MG63 (cell line): ENCODE measurements around the gene AGPAT2. TPM values are rescaled to one million over a fixed set of nuclear protein-coding genes. Genes with fewer than 3 reads are reported as not detected.

Source experiments
- DNase-seq: peaks from one replicate; pipeline ENCODE4 v3.0.0-alpha.2; 2020
- H3K27me3 ChIP-seq: fragments of 250-450 bp; sonication (Bioruptor Pico); 2 replicates; pipeline ENCODE4 v1.5.1; 2020; ENCODE audit warnings: mild to moderate bottlenecking, moderate library complexity
- H3K36me3 ChIP-seq: fragments of 250-450 bp; sonication (Bioruptor Pico); 2 replicates; pipeline ENCODE4 v1.5.1; 2020; ENCODE audit warnings: mild to moderate bottlenecking, moderate library complexity
- H3K4me3 ChIP-seq: fragments of 250-450 bp; sonication (Bioruptor Pico); 2 replicates; pipeline ENCODE4 v1.5.1; 2020; ENCODE audit warnings: mild to moderate bottlenecking, moderate library complexity
- H3K9me3 ChIP-seq: fragments of 250-450 bp; sonication (Bioruptor Pico); 2 replicates; pipeline ENCODE4 v1.5.1; 2020; ENCODE audit warnings: mild to moderate bottlenecking, moderate library complexity
- total RNA-seq: library from RNA; depleted of rRNA; stranded (reverse); fragments of >200 nt; shearing (Covaris generic); gene quantifications from 2 replicates; pipeline ENCODE4 v1.2.3, GENCODE V29; 2014; ENCODE audit warnings: low replicate concordance

The AGPAT2 gene
- total RNA-seq, 1 experiment from 2014 or later = 116 TPM

DNA sequence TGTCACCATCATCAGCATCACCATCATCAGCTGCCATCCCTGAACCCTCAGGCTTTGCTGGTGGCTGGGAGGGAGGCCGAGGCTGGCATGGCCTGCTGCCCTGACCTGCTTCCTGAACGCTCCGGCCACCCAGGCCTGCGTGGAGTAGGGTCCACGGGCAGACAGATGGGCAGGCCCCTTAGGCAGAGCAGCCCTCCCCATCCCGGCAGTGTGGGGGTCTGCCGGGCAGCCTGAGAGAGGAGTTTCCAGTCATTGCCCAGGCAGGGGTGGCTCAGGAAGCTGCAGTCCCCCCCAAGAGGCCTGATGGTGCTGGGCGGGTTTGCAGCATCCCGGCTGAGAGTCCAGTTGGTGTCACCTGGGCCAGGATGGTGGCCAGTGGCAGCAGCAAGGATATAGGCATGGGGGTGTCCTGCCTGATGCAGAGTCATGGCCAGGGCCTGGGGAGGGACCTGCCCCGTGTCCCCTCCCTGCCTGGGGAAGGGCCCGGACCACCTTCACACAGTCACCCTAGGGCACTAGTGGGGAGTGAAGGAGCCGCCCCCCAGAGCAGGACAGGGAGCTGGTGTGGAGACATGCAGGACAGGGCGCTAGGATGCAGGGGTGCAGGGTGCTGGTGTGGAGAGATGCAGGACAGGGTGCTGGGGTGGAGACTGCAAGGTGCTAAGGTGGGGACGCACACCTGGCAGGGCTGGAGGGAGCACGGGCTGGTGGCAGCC is 32.3 kb downstream of the AGPAT2 start:
- Histone ChIP-seq H3K27me3 (no peaks in the 10 kb centered on the region), H3K36me3 (no peaks in the 10 kb centered on the region), H3K4me3 (no peak overlapping the region), H3K9me3 (no peaks in the 10 kb centered on the region)
- no peak for DNase-seq

DNA sequence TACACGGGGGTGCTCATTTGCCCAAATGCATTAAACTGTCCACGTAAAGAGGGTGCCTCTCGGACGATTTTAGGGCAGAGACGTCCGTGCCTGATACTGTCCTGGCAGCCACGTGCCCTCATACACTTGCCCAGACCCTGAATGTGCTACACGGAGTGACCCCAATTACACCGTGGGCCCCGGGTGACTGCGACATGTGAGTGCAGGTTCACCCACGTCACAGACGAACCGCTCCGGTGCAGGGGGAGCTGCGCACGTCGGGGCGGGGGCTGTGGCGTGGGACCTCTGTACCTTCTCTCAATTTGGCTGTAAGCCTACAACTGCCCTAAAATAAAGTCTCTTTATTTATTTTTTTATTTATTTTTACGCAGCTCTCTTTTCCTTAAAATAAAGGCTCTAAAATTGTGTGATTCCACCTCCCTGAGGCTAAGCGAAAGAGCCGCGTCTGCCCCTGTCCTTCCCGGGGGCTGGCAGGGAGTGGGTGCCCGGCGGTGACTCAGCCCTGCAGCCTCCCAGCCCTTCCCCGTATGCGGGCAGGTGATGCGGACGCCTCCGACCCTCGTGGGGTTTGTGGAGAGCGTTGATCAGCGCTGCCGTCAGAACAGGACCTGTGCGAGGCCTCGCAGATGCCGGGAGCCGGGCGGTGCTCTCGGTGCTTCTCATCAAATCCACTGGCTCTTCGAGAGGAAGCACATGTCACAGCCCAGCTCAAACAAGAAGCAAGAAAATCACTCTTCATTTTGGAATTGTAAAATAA is 33.8 kb downstream of the AGPAT2 start:
- H3K27me3 ChIP-seq = no peaks in the 10 kb centered on the region
- DNase-seq = no peak
- no peak overlapping the region for H3K4me3 ChIP-seq
- H3K36me3 ChIP-seq = no peaks in the 10 kb centered on the region
- no peaks in the 10 kb centered on the region for H3K9me3 ChIP-seq

DNA sequence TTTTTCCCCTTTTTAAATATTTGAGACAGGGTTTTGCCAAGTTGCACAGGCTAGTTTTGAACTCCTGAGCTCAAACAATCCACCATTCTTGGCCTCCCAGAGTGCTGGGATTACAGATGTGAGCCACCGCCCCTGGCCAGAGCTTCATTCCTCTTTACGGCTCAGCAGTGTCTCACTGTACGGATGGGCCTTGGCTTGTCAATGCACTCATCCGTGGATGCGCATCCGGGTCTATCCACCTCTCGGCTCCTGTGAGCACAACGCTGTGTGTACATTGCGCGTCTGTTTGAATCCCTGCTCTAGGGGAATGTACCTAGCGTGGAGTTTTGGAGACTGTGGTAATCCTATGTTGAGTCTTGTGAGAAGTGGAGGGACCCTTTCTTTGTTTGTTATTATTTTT is 35.4 kb downstream of the AGPAT2 start:
- H3K36me3 ChIP-seq = no peaks in the 10 kb centered on the region
- no peak overlapping the region for H3K4me3 ChIP-seq
- H3K27me3 ChIP-seq = no peaks in the 10 kb centered on the region
- H3K9me3 ChIP-seq = no peaks in the 10 kb centered on the region
- DNase-seq = no peak

DNA sequence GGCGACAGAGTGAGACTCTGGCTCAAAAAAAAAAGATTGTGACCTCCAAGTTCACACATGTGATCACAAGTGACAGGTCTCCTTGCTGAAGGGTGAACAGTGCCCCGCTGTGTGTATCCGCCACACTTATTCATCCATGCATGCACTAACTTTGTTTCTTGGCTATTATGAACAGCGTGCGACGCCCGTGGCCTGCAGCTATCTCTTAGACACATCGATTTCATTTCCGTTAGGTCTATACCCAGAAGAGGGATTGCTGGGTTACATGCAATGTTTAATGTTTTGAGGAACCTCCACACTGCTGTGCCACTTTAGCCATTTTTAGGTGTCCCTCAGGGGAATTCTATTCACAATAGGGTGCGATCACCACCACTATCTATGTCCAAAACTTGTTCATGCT is 36.6 kb downstream of the AGPAT2 start:
- H3K4me3 ChIP-seq = no peak overlapping the region
- H3K27me3 ChIP-seq = no peaks in the 10 kb centered on the region
- no peaks in the 10 kb centered on the region for H3K9me3 ChIP-seq
- no peak for DNase-seq
- no peaks in the 10 kb centered on the region for H3K36me3 ChIP-seq

DNA sequence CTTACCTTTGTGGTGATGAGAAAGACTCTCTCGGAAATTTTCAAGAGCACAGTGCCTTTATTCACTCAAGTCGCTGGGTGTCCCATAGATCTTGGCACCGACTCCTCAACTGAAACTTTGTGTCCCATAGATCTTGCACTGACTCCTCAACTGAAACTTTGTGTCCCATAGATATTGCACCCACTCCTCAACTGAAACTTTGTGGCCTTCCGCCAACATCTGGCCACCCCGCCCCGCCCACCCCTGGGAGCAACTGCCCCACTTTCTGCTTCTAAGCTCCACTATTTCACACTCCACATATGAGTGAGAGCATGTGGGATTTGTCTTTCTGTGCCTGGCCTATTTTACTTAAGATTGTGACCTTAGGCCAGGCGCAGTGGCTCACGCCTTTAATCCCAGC is 37.2 kb downstream of the AGPAT2 start:
- DNase-seq = no peak
- Histone ChIP-seq H3K36me3 (no peaks in the 10 kb centered on the region), H3K27me3 (no peaks in the 10 kb centered on the region), H3K4me3 (no peak overlapping the region), H3K9me3 (no peaks in the 10 kb centered on the region)

DNA sequence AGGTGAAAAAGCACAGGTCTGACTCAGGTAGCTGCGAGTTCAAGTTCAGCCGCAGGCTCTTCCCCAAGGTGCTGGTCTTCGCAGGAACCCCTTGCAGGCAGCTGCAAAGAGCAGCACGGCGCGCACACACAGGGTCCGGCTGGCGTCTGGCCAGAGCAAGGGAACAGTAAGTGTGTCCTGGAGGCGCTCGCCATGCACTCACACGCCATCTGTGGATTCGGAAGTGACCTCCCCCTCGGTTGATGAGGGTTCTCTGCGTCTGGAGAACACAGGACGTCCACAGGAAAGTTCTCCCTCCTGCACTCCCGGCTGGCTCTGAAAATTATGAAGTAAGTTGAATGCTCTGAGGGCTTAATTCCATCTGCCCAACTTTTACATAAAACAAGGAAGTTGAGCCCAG is 38.5 kb downstream of the AGPAT2 start:
- Histone ChIP-seq H3K9me3 (no peaks in the 10 kb centered on the region), H3K27me3 (no peaks in the 10 kb centered on the region), H3K36me3 (no peaks in the 10 kb centered on the region), H3K4me3 (no peak overlapping the region)
- no peak for DNase-seq

DNA sequence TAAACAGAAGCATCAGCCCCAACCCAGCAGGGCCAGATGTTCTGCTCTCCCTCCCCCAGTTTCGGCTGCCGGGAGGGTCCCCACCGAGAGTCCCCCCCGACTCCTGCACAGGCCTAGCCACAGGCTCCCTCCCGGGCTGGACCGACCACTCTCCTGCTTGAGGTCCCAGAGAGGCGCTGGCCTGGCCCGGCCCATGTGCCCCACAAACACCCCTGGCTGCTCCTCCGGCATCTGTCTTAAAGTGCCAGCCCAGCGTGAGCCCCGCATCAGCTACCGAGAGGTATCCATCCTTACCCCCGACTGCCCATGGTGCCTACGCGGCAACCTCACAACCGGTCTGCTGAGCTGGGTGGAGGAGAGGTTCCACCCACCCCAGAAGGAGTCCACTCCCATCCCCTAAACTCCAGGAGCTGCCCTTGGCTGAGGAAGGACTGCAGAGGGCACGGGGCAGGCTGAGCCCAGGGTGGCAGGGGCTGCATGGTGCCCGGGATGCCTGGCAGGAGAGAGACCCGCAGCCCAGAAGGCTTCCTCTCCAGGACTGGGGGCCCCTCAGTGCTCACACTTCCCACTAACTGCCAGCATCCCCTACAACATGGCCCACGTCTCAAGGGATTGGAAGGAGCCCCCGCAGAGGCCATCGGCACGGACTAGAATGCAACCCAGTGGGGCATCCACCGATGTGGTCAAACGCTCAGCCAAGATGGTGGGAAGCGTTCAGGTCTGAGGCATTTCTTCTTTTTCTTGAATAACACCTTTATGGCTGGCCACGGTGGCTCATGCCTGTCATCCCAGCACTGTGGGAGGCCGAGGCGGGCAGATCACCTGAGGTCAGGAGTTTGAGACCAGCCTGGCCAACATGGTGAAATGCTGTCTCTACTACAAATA is 40.2 kb downstream of the AGPAT2 start:
- Histone ChIP-seq H3K4me3 (no peak overlapping the region), H3K9me3 (no peaks in the 10 kb centered on the region), H3K36me3 (no peaks in the 10 kb centered on the region), H3K27me3 (no peaks in the 10 kb centered on the region)
- DNase-seq = no peak

DNA sequence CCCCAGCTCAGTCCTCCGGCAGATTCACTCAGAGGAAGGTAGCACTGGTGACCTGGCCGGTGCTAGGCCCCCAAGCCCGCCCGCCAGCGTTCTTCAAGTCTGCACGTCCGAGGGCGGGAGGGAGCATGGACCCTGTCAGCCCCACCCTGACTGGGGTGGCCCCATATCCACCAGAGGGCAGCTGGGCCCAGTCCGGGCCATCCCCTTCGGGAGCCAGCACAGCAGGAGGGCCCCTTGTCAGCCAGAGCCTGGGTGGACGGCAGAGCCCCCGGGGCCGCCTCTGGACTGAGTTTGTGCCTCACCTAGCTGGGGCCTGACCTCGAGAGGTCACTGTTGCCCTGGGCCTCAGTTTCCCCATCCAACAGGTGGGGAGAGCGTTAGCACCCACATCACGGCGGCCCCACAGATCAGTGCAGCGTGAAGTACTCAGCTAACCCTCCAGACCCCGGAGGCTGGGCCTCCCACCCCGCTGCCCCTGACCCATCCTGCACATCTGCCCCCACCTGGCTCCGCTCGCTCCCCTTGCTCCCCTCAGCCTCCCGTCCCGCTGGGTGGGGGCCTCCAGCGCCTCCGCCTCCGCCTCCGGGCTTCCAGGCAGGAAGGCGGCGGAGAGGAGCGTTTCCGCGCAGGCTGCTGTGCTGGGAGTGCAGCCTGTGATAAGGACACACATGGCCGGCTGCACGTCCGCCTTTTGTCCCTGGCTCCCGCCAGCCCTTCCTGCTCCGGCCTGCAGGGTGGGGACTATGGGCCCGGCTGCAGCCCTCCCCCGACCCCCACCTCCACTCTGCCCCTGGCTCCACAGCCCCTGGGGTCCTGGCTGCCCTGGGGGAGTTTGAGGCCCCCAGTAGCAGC is 41.1 kb downstream of the AGPAT2 start:
- Histone ChIP-seq H3K27me3 (no peaks in the 10 kb centered on the region), H3K4me3 (no peak overlapping the region), H3K36me3 (no peaks in the 10 kb centered on the region), H3K9me3 (no peaks in the 10 kb centered on the region)
- no peak for DNase-seq

DNA sequence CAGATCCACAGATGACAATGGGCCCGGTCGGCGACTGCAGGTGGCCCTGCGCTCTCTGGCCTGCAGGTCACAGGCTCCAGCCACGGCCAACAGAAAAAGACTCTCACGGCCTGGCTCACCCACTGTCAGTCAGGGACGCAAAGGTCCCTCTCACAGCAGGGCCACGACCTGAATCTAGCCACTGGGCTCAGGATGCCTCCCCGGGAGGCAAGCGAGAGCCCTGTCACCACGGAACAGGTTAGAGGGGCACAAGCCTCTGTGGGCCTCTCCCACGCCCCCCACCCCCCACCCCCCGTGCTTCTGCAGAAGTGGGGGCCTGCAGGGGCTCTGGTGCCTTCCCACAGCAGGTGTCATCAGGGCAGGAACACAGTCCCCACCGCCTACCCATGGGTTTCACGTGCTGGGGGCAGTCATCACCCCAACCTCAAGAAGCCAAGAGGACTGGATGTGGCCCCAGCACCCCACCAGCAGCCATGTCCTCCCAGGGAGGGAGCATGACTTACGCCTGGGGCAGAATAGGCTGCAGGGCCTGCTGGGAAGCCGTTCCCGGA is 41.8 kb downstream of the AGPAT2 start:
- no peak for DNase-seq
- no peak overlapping the region for H3K4me3 ChIP-seq
- no peaks in the 10 kb centered on the region for H3K36me3 ChIP-seq
- no peaks in the 10 kb centered on the region for H3K27me3 ChIP-seq
- no peaks in the 10 kb centered on the region for H3K9me3 ChIP-seq

DNA sequence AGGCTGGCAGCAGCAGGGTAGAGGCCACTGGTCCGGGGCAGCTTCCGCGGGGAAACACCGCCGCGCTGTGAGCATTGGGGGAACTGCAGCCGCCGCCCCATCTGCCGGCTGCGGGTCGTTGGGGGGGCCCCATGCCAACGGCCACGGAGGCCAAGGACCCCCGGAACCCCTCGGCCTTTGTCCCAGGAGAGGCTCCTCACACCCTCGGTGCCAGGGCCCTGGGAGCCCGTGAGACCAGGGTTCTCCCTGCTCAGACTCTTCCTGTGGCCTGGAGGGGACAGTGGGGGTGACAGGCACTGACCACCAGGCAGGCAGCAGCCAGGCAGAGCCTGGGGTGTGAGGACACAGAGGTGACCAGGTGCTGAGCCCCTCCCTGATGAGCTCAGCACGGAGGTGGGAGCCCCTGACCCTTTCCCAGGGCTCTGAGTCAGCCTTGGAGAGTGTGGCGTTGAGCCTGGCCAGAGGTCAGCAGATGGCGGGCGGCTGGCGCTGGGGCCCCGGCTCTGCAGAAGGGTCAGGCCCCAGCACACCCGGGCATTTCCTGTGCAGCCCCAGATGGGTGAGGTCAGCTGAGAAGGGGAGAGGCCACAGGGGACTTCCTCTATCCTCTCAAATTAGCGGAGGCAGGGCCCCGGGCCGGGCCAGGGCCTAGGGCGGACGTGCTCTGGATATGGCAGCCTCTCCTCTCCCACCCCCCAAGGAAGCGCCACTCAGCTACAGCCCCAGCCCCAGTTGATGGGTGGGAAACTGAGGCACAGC is 42.5 kb downstream of the AGPAT2 start:
- peak; percentile 68 for DNase-seq
- Histone ChIP-seq H3K9me3 (no peaks in the 10 kb centered on the region), H3K4me3 (no peak overlapping the region; the same call in 1 of the 2 replicates), H3K36me3 (no peaks in the 10 kb centered on the region), H3K27me3 (no peaks in the 10 kb centered on the region)

DNA sequence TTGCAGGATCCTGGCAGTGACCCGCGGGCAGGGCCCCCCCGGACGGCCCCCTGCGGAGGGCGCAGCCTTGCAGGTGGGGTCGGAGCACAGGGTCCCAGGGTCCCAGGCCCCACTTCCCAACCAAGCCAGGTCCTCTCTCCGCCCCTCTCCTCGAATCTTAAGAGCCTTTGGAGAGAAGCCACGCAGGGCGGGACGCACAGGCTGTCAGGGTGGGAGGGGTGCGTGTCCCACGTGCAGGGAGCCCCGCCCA is 43.0 kb downstream of the AGPAT2 start:
- Histone ChIP-seq H3K4me3 (peak overlapping the region; percentile 9; the same call in 1 of the 2 replicates), H3K36me3 (no peaks in the 10 kb centered on the region), H3K27me3 (no peaks in the 10 kb centered on the region), H3K9me3 (no peaks in the 10 kb centered on the region)
- DNase-seq = peak; percentile 91

DNA sequence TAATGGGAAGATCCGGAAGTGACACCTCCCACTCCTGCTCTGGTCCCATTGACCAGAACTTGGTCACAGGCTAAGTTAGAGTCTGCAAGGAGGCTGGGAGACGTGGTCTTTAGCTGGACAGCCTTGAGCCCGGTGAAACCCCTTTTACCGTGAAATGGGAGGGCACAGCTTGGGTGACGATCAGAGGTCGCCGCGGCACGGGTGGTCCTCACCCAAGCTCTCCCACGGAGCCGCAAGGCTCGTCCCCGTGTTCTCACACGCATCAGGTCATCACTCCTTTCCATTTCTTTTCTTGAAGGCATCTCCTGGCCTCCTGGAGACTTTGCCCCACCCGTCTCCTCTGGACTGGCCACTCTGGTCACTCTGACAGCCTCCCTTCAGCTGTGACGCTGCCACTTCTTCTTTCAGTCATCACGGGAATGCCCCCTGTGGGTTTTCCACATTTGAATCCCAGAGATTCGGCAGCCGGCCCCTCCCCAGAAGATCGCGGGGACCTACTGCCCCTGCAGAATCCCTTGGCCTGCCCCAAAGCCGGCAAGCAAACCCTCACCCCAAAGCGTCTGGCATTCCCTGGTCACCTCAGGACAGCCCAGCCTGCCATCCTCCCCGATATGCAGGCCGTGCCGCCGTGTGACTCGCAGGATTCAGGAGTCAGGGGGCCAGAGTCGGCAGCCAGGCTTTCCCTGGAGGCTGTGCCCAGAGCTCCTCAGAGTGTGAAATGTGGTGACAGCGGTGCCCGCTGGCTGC is 43.5 kb downstream of the AGPAT2 start:
- no peak for DNase-seq
- no peaks in the 10 kb centered on the region for H3K27me3 ChIP-seq
- no peaks in the 10 kb centered on the region for H3K9me3 ChIP-seq
- H3K36me3 ChIP-seq = no peaks in the 10 kb centered on the region
- H3K4me3 ChIP-seq = peak overlapping the region; percentile 9; the same call in 1 of the 2 replicates

DNA sequence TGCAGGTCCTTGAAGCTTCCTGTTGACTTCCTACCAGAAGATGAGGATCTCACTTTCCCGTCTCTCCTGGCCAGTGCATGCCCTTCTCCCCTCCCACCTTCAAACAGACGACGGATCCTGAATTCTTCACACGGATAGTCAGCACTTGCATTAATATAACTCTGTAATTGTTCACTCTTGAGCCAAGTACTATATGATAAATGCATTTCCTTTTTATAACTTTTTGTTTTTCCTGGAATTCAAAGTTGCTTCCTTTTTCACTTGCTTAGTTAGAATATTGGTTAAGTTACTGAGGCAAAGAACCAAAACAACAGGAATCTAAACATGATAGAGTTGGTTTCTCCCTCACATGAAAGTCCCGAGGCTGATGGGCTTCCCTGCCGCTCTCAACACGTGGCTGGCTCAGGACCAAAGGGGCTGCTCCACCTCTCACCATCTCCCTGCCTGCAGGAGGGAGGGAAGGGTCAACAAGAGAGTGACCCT is 44.8 kb downstream of the AGPAT2 start:
- H3K9me3 ChIP-seq = no peaks in the 10 kb centered on the region
- no peak for DNase-seq
- H3K27me3 ChIP-seq = no peaks in the 10 kb centered on the region
- H3K36me3 ChIP-seq = no peaks in the 10 kb centered on the region
- no peak overlapping the region for H3K4me3 ChIP-seq

DNA sequence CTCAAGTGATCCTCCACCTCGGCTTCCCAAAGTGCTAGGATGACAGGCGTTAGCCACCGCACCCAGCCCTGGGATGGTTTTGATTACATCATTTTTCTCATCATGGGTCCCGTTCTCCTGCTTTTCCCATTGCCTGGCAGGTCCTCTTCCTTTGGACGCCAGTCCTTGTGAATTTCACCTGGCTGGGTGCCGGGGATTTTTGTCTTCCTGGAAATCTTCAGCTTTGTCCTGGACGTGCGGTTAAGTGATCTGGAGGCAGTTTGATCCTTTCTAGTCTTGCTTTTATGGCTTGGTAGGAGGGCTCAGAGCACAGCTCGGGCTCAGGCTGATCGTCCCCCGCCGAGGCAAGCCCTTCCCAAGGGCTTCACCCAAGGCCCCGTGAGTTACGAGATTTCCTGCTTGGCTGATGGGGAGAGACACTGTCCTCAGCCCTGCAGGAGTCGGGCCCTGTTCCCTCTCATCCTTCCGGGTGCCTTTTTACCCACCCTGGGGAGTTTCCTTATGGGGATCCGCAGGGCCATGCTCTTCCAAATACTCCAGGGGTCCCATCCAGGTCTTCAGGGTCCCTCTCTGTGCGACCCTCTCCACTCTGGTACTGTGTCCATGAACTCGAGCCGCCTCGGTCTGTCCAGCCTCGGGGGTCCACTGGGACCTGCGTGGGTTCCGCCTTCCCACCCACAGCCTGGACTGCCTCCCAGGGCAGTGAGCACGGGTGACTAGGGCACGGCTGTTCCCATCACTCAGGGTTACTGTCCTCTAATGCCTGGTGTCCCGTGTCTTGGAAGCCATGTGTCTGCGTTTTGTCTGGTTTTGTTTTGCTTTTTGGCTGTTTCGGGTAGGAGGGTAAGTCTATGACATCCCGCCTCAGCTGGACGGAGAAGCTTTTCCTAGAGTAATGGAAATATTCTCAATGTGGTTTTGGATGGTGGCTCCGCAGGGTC is 46.8 kb downstream of the AGPAT2 start:
- H3K4me3 ChIP-seq = no peak overlapping the region
- no peak for DNase-seq
- no peaks in the 10 kb centered on the region for H3K27me3 ChIP-seq

More for the DNA sequence above, 46.8 kb downstream of the AGPAT2 start:
- no peaks in the 10 kb centered on the region for H3K36me3 ChIP-seq
- H3K9me3 ChIP-seq = no peaks in the 10 kb centered on the region
